ENCODE measurements around the gene LTO1. TPM values are rescaled to one million over a fixed set of nuclear protein-coding genes. Genes with fewer than 3 reads are reported as not detected.
A peak's percentile ranks its signal among the peaks of the same experiment; 100 is the strongest.

The LTO1 gene
- polyA plus RNA-seq, 1 experiment: 13.7 TPM

GRCh38 chr11:69680688-69681087, 5.5 kb upstream of the LTO1 start:
- TF ChIP-seq, protein P1, sequence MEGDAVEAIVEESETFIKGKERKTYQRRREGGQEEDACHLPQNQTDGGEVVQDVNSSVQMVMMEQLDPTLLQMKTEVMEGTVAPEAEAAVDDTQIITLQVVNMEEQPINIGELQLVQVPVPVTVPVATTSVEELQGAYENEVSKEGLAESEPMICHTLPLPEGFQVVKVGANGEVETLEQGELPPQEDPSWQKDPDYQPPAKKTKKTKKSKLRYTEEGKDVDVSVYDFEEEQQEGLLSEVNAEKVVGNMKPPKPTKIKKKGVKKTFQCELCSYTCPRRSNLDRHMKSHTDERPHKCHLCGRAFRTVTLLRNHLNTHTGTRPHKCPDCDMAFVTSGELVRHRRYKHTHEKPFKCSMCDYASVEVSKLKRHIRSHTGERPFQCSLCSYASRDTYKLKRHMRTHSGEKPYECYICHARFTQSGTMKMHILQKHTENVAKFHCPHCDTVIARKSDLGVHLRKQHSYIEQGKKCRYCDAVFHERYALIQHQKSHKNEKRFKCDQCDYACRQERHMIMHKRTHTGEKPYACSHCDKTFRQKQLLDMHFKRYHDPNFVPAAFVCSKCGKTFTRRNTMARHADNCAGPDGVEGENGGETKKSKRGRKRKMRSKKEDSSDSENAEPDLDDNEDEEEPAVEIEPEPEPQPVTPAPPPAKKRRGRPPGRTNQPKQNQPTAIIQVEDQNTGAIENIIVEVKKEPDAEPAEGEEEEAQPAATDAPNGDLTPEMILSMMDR (IDR thresholded peaks at IDR 0.05; ENCODE audit: insufficient read depth, low read depth, low read length): no peak
- no peak for DNase-seq (ENCODE audit: low read depth)
- no peaks in the 10 kb centered on the region for H3K27me3 ChIP-seq (ENCODE audit: control insufficient read depth, insufficient read depth, low read length)
- CTCF ChIA-PET: interaction anchor here (3.3 kb wide), 1 partner anchor 580 kb away, joined by 12 read pairs; no protein-coding TSS in a partner anchor
- H3K4me3 ChIP-seq (ENCODE audit: low read depth, low read length): no peak overlapping the region
- POLR2A ChIA-PET: no interaction called here
- no peaks in the 10 kb centered on the region for H3K36me3 ChIP-seq (ENCODE audit: control insufficient read depth, insufficient read depth, low read length)

GRCh38 chr11:69677749-69678148, 2.6 kb upstream of the LTO1 start:
- ChIA-PET CTCF (interaction anchor here (1.6 to 3.3 kb wide), 3 partner anchors 211 to 577 kb away, joined by 3 to 12 read pairs (median 5); no protein-coding TSS in a partner anchor), POLR2A (no interaction called here)
- H3K27me3 ChIP-seq (ENCODE audit: control insufficient read depth, insufficient read depth, low read length): no peaks in the 10 kb centered on the region

GRCh38 chr11:69674267-69674885, 777 bp downstream of the LTO1 start:
- H3K27me3 ChIP-seq (ENCODE audit: control insufficient read depth, insufficient read depth, low read length): no peaks in the 10 kb centered on the region
- H3K36me3 ChIP-seq (ENCODE audit: control insufficient read depth, insufficient read depth, low read length): peaks cover 7% of the 10 kb centered on the region
- TF ChIP-seq, protein P1 (IDR thresholded peaks at IDR 0.05; ENCODE audit: insufficient read depth, low read depth, low read length): no peak
- ChIA-PET POLR2A (no interaction called here), CTCF (interaction anchor here (0.6 to 3.0 kb wide), 4 partner anchors 15 to 574 kb away, joined by 3 to 11 read pairs (median 3); no protein-coding TSS in a partner anchor)
- H3K4me3 ChIP-seq (ENCODE audit: low read depth, low read length): peak overlapping the region; percentile 88
- no peak for DNase-seq (ENCODE audit: low read depth)

More at GRCh38 chr11:69677749-69678148, 2.6 kb upstream of the LTO1 start:
- TF ChIP-seq, protein P1 (IDR thresholded peaks at IDR 0.05; ENCODE audit: insufficient read depth, low read depth, low read length): no peak
- no peak overlapping the region for H3K4me3 ChIP-seq (ENCODE audit: low read depth, low read length)
- H3K36me3 ChIP-seq (ENCODE audit: control insufficient read depth, insufficient read depth, low read length): no peaks in the 10 kb centered on the region
- DNase-seq (ENCODE audit: low read depth): no peak

DNA sequence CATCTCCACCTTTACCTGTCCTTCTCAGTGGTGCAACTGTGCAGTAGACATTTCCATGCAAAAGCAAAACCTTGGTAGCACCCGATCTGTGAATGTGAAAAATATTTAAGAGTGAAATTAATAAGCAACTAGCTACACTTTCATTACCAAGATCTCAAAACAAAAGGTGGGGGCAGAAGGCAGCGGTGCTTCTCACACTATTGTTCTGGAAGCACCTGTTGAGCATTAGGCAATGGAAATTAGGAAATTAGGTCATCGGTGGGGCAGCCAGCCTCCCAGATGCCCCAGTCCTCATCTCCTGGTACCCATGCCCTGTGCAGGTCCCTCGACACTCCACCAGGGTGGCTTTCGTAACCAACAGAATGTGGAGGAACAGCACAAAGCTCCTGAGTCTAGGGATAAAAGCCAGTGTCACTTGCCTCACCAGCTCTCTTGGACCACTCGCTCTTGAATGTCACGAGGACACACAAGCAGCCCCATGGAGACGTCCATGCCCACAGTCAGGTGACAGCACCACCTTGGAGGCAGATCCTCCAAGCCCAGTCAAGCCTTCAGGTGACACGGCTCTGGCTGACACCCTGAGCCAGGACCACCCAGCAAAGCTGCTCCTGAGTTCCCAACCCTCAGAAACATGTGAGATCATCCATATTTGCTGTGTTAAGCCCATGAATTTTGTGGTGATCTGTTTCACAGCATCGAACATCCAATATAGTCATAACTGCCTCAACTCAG, 3.3 kb downstream of the LTO1 start:
- POLR2A ChIA-PET: no interaction called here
- DNase-seq (ENCODE audit: low read depth): no peak
- Histone ChIP-seq H3K36me3 (ENCODE audit: control insufficient read depth, insufficient read depth, low read length) (peaks cover 10% of the 10 kb centered on the region), H3K4me3 (ENCODE audit: low read depth, low read length) (no peak overlapping the region), H3K27me3 (ENCODE audit: control insufficient read depth, insufficient read depth, low read length) (no peaks in the 10 kb centered on the region)
- TF ChIP-seq, protein P1 (IDR thresholded peaks at IDR 0.05; ENCODE audit: insufficient read depth, low read depth, low read length): no peak
- CTCF ChIA-PET: interaction anchor here (1.5 to 8.8 kb wide), 6 partner anchors 28 to 571 kb away, joined by 4 to 94 read pairs (median 7); no protein-coding TSS in a partner anchor

DNA sequence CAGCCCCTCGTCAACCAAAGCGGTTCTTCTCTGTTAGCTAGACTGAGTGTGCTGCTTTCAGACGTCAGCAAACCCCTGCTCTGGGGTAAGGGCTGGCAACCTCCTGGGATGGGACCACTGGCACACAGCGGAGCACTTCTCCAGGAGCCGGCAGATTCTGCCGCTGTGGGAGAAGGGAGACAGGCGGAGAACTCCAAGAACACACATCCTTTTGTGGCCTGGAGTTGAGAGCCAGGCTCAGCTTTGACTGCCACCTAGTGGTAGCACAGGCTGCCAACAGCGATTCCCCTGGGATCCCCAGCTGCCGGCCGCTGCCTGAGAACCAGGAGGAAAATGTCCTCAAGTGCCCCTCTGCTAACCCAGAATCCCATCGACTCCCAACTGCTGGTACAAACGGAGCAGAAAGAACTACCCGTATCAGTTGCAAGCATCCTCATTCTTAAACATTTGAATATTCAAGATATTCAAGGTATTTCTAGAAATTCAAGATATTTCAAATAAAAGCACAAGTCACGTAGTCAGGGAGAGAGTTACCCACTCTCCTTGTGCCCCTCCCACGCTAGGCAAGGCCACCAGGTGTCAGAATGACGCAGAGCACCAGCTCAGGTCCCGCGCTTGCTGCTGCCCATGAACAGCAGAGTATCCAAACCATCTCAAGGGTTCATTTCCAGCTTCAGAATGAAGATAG, 4.9 kb downstream of the LTO1 start:
- CTCF ChIA-PET: interaction anchor here (0.6 to 8.8 kb wide), 25 partner anchors 9 to 926 kb away, joined by 3 to 94 read pairs (median 4); partner anchors contain the start of gene MRGPRF
- DNase-seq (ENCODE audit: low read depth): no peak

More for the DNA sequence above, 4.9 kb downstream of the LTO1 start:
- Histone ChIP-seq H3K36me3 (ENCODE audit: control insufficient read depth, insufficient read depth, low read length) (peaks cover 10% of the 10 kb centered on the region), H3K27me3 (ENCODE audit: control insufficient read depth, insufficient read depth, low read length) (no peaks in the 10 kb centered on the region), H3K4me3 (ENCODE audit: low read depth, low read length) (no peak overlapping the region)
- POLR2A ChIA-PET: no interaction called here
- TF ChIP-seq, protein P1 (IDR thresholded peaks at IDR 0.05; ENCODE audit: insufficient read depth, low read depth, low read length): peak; percentile 97

Measured in BJ (cell line).